Glutamatergic neuron (in vitro differentiated cells): Measurements from ENCODE around the gene TOP1. TPM values are rescaled to one million over a fixed set of nuclear protein-coding genes. Genes with fewer than 3 reads are reported as not detected.

ENCODE experiments used
- DNase-seq: peaks from one replicate; pipeline ENCODE4 v3.0.0; 2022
- H3K27ac Mint-ChIP-seq: one replicate; pipeline ENCODE4 v1.8.0; 2020; ENCODE audit warnings: mild to moderate bottlenecking, mixed read lengths, inconsistent platforms; ENCODE audit not compliant: unreplicated experiment
- H3K27me3 Mint-ChIP-seq: one replicate; pipeline ENCODE4 v1.8.0; 2020; ENCODE audit warnings: mild to moderate bottlenecking, moderate library complexity, mixed read lengths, inconsistent platforms; ENCODE audit not compliant: unreplicated experiment
- H3K36me3 Mint-ChIP-seq: one replicate; pipeline ENCODE4 v1.8.0; 2020; ENCODE audit warnings: mild to moderate bottlenecking, mixed read lengths, inconsistent platforms; ENCODE audit not compliant: unreplicated experiment
- H3K4me1 Mint-ChIP-seq: one replicate; pipeline ENCODE4 v1.8.0; 2020; ENCODE audit warnings: mild to moderate bottlenecking, low read depth, mixed read lengths, inconsistent platforms; ENCODE audit not compliant: unreplicated experiment
- H3K4me3 Mint-ChIP-seq: one replicate; pipeline ENCODE4 v1.8.0; 2020; ENCODE audit warnings: mild to moderate bottlenecking, mixed read lengths, inconsistent platforms; ENCODE audit not compliant: unreplicated experiment
- H3K9me3 Mint-ChIP-seq: one replicate; pipeline ENCODE4 v1.8.0; 2020; ENCODE audit warnings: mild to moderate bottlenecking, moderate library complexity, mixed read lengths, inconsistent platforms; ENCODE audit not compliant: unreplicated experiment
- total RNA-seq: library from RNA; stranded (reverse); fragmentation: NEBNext Ultra II Directional; extraction: Animal tissue kit (Norgen Biotek cat#: 25700); gene quantifications from one replicate; pipeline ENCODE4 v1.2.1, GENCODE V29; 2021; ENCODE audit not compliant: unreplicated experiment
- TF ChIP-seq, protein P1 (sequence below): fragments of 200-600 bp; sonication (generic); IDR thresholded peaks from one replicate; pipeline ENCODE4 v1.5.0; 2021; ENCODE audit not compliant: partially characterized antibody, unreplicated experiment

The TOP1 gene
- total RNA-seq, 1 donor from 2014 or later, result 68.7 TPM

DNA sequence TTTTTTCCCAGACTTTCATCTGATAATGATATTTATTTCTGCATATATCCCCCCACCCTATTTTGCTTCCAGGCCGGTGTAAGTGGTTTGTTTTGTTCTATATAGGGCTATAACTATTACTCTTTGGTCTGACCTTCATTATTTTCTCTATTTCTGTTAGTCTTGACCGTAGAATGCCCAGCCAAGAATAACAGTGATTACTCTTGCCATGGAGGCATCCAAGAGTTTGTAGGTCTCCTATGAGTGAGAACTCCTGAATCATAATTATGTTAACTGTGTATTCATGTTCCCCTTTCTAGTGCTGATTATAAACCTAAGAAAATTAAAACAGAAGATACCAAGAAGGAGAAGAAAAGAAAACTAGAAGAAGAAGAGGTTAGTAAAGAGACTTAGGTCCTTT, 52.2 kb downstream of the TOP1 start:
- TF ChIP-seq, protein P1, sequence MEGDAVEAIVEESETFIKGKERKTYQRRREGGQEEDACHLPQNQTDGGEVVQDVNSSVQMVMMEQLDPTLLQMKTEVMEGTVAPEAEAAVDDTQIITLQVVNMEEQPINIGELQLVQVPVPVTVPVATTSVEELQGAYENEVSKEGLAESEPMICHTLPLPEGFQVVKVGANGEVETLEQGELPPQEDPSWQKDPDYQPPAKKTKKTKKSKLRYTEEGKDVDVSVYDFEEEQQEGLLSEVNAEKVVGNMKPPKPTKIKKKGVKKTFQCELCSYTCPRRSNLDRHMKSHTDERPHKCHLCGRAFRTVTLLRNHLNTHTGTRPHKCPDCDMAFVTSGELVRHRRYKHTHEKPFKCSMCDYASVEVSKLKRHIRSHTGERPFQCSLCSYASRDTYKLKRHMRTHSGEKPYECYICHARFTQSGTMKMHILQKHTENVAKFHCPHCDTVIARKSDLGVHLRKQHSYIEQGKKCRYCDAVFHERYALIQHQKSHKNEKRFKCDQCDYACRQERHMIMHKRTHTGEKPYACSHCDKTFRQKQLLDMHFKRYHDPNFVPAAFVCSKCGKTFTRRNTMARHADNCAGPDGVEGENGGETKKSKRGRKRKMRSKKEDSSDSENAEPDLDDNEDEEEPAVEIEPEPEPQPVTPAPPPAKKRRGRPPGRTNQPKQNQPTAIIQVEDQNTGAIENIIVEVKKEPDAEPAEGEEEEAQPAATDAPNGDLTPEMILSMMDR, result no peak
- no peaks in the 10 kb centered on the region for H3K27me3 Mint-ChIP-seq
- H3K36me3 Mint-ChIP-seq, result no peaks in the 10 kb centered on the region
- peaks cover 5% of the 10 kb centered on the region for H3K4me1 Mint-ChIP-seq
- H3K4me3 Mint-ChIP-seq, result no peak overlapping the region
- H3K27ac Mint-ChIP-seq, result no peak overlapping the region
- DNase-seq, result no peak
- H3K9me3 Mint-ChIP-seq, result peaks cover 2% of the 10 kb centered on the region

DNA sequence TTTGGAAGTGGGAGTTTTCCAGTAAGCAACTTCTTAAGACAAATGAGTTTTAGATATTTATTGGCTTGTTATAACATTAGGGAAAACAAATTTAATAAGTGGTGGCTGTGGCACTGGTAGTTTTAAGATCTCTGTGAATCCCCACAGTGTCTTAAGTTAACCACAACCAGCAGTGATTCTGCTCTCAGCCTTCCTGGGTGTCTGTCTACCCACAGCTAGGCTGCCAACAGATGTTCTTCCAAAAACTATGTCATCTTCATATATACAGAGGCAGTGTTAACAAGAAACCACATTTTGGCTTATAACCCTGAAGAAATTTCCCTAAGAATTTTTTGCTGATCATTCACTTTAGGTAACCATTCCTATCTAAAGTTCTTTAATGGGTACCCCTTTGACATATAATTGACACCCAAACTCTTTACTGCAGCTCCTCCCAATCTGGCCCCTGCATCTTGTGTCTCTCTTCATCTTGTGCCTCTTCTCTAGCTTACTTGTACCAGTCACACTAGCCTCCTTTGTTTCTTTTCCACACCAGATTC, 52.7 kb downstream of the TOP1 start:
- peaks cover 2% of the 10 kb centered on the region for H3K9me3 Mint-ChIP-seq
- no peaks in the 10 kb centered on the region for H3K27me3 Mint-ChIP-seq
- TF ChIP-seq, protein P1, result no peak
- no peaks in the 10 kb centered on the region for H3K36me3 Mint-ChIP-seq
- DNase-seq, result no peak
- H3K27ac Mint-ChIP-seq, result no peak overlapping the region
- H3K4me3 Mint-ChIP-seq, result no peak overlapping the region
- H3K4me1 Mint-ChIP-seq, result peaks cover 5% of the 10 kb centered on the region

DNA sequence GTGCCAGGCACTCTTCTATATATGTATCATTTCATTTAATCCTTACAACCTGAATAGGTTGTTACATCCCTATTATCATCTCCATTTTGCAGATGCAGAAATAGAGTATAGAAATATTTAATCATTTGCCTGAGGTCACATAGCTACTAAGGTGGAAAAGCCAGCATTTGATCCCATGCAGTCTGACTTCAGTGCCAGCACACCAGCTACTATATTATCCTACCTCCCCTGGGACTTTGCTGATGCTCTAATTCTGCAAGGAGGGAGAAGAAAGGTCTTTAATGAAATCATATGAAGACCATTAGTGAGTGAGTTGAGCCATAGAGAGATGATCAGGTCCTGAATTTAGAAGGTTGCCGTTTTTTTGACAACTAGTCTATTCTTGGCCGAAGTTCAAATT, 53.7 kb downstream of the TOP1 start:
- no peak for DNase-seq
- Mint-ChIP-seq H3K9me3 (peaks cover 2% of the 10 kb centered on the region), H3K27me3 (no peaks in the 10 kb centered on the region), H3K36me3 (no peaks in the 10 kb centered on the region), H3K27ac (no peak overlapping the region), H3K4me3 (no peak overlapping the region), H3K4me1 (peaks cover 5% of the 10 kb centered on the region)
- TF ChIP-seq, protein P1, result no peak

DNA sequence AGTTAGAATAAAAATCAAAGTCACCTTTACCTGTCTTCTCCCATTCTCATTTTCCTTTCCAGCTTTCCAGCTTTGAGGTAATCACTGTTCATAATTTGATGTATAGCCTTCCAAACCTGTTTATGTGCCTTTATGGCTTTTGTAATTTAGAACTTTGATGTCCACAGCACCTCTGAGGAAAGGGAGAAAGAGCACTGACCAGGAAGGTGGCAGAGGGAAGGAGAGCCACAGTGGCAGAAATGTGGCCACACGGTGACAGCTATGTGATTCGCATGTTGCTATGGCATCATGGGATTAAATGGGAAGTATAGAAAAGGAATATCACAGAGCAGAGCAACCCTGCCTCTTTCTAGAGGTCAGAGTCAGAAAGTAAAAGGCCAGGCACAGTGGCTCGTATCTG, 57.0 kb downstream of the TOP1 start:
- Mint-ChIP-seq H3K9me3 (peaks cover 2% of the 10 kb centered on the region), H3K27me3 (no peaks in the 10 kb centered on the region), H3K36me3 (no peaks in the 10 kb centered on the region), H3K4me1 (peaks cover 5% of the 10 kb centered on the region), H3K4me3 (no peak overlapping the region), H3K27ac (no peak overlapping the region)
- no peak for DNase-seq
- TF ChIP-seq, protein P1, result no peak

DNA sequence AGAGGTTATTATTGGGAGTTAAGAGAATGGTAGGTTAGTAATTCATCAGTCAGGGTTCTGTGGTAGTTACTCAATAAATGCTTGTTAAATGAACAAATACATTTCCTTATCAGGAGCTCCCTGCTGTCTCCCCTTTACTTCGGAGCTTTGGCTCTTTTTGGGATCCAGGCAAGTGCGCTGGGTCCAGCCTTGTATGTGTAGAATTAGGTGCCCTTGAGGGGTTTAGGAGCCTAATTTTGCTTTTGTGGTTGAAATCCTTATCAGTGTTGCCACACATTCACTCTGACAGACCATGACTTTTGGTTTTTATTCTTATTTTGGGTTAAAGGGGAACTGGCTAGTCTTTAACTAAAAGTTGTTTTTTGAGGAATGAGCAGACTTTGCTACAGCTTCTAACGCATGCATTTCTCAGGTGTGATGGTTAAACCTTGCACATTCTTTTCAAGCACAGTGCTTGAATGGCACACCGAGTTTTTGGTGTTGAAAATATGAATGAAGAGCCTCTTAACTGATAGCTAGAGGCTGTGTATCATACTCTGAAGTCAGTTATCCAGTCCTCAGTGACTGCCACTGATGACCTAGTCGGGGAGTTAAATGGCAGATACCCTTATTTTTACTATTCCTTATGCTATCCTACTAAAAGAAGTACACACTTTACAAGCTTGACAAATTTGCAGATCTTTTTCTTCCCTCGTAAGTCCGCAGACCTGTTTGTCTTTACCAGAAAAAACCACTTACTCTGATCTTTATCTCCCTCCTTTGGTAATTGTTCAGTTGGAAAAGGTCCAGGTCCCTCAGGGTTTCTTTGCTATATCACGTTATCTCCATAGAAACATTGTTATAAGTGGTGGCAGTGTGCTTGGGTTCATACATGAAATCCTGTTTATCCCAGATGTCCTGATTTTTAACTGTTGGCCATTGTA, 58.0 kb downstream of the TOP1 start:
- TF ChIP-seq, protein P1, result no peak
- Mint-ChIP-seq H3K36me3 (no peaks in the 10 kb centered on the region), H3K27ac (no peak overlapping the region), H3K4me1 (peaks cover 4% of the 10 kb centered on the region), H3K27me3 (no peaks in the 10 kb centered on the region), H3K9me3 (peaks cover 2% of the 10 kb centered on the region), H3K4me3 (no peak overlapping the region)
- no peak for DNase-seq
